Adrenal gland (tissue), 12 donors: ENCODE results near the gene TUT4. TPM values are rescaled to one million over a fixed set of nuclear protein-coding genes. Genes with fewer than 3 reads are reported as not detected.

Experiments used
- DNase-seq, 7 donors: peaks; one replicate each; pipeline ENCODE4 v3.0.0-alpha.2; 2019 to 2020
- H3K27ac ChIP-seq, 5 donors: fragments of 200-600 bp; sonication (generic) in 4 of 5; 1 replicate in 3 of 5; 2 replicates in 2 of 5; pipeline versions ENCODE4 v1.5.1 to v1.8.0; 2016 to 2020; ENCODE audit warnings: mild to moderate bottlenecking in 1 of 5
- H3K27me3 ChIP-seq: fragments of 200-600 bp; 2 replicates; pipeline ENCODE4 v1.8.0; 2021
- H3K36me3 ChIP-seq, 2 donors: fragments of 200-600 bp; replicated peaks in 1 of 2; 1 replicate in 1 of 2; 2 replicates in 1 of 2; pipeline versions ENCODE4 v1.5.1 to v1.8.0; 2018 to 2022
- H3K4me1 ChIP-seq, 2 donors: fragments of 200-600 bp; replicated peaks in 1 of 2; 1 replicate in 1 of 2; 2 replicates in 1 of 2; pipeline versions ENCODE4 v1.5.1 to v1.8.0; 2018 to 2021
- H3K4me3 ChIP-seq, 4 donors: fragments of 200-600 bp; sonication (generic) in 3 of 4; one replicate each; pipeline ENCODE4 v1.5.1; 2016 to 2018
- H3K9me3 ChIP-seq, 3 donors: fragments of 200-600 bp; sonication (generic) in 1 of 3; replicated peaks in 1 of 3; 1 replicate in 2 of 3; 2 replicates in 1 of 3; pipeline versions ENCODE4 v1.5.1 to v1.8.0; 2016 to 2021
- CTCF ChIP-seq, 6 experiments: fragments of 450-650 bp in 4 of 6; fragments of 200-600 bp in 2 of 6; sonication (generic) in 1 of 6; IDR thresholded peaks; 1 replicate in 5 of 6; 2 replicates in 1 of 6; pipeline versions ENCODE4 v1.5.1 to v1.8.0; 2016 to 2021; ENCODE audit warnings: antibody characterized with exemption in 6 of 6, mild to moderate bottlenecking in 2 of 6, moderate library complexity in 1 of 6
- POLR2A ChIP-seq, 2 donors: fragments of 450-650 bp; IDR thresholded peaks; one replicate each; pipeline ENCODE4 v1.6.1; 2017; ENCODE audit warnings: antibody characterized with exemption in 2 of 2, mild to moderate bottlenecking in 2 of 2, moderate library complexity in 1 of 2
- WGBS, 4 donors: extraction: QIAGEN DNeasy Blood & Tissue Kit in 2 of 4; methylation state at CpG; one replicate each; pipeline versions ENCODE4 v1.1.5 to v1.1.7; 2013 to 2017; 5-methylcytosine and 5-hydroxymethylcytosine counted together
- intact Hi-C, 2 donors: fragments of 100-400 bp; cut with DNase I; formaldehyde crosslinking; loops; one replicate each; pipeline versions ENCODE4 v1.14.1 to v1.15.0; 2022 to 2023
- polyA plus RNA-seq, 3 donors: library from polyadenylated mRNA; stranded (reverse); fragments of 200-250 nt in 2 of 3; fragments of 350-450 nt in 1 of 3; fragmentation: Illumina TruSeq in 1 of 3; extraction: RNeasy Lipid Tissue Mini Kit (QIAGEN cat#74804) in 1 of 3; gene quantifications; one replicate each; pipeline ENCODE4 v1.2.3, GENCODE V29; 2013 to 2014
- total RNA-seq, 9 donors: library from RNA; depleted of rRNA in 4 of 9; stranded (reverse); fragments of >200 nt in 4 of 9; fragments of 120-200 nt in 1 of 9; fragmentation: NEBNext Ultra II Directional in 1 of 9; extraction: Animal tissue kit (Norgen Biotek cat#: 25700) in 1 of 9; gene quantifications; one replicate each; pipeline versions ENCODE4 v1.1.0 to v1.2.4, GENCODE V29; 2013 to 2023
- donor health status: healthy with polysubstance abuse.
- donor health status: Bipolar disorder and iron deficiency.
- donor health status: DM: yes; HTN: yes; CAD: no.
- donor health status: DM: no; HTN: no; CAD: no.
- donor health status: DM: no; HTN: no; CAD: no.
- donor health status: DM: yes; HTN: yes; CAD: no.

Gene TUT4
- total and polyA plus RNA-seq, 12 donors, result 29.7 to 80.9 (median 66.1) TPM

- Histone ChIP-seq H3K36me3 (peaks cover 0 to 34% of the 10 kb centered on the region in 2 donors), H3K9me3 (no peaks in the 10 kb centered on the region), H3K4me1 (no peaks in the 10 kb centered on the region), H3K27ac (no peak overlapping the region), H3K27me3 (no peaks in the 10 kb centered on the region), H3K4me3 (no peak overlapping the region)
- no peak for DNase-seq
- 95 to 100% (median 98%) methylated on average over 1 of the region's 1 CpG for WGBS, 4 donors
- intact Hi-C loops, result loop anchor here in 1 of 2 donors (10.0 kb wide), 1 partner anchor 249 kb away; no protein-coding TSS in a partner anchor
- TF ChIP-seq POLR2A (IDR thresholded peaks at IDR 0.05) (no peak), CTCF (IDR thresholded peaks at IDR 0.05) (no peak)
These were observed 117.2 kb downstream of the TUT4 start for GRCh38 chr1:52435650-52436049.

GRCh38 chr1:52435211-52435610, 117.7 kb downstream of the TUT4 start:
- no peak for DNase-seq
- H3K4me1 ChIP-seq, result no peaks in the 10 kb centered on the region
- no peak overlapping the region for H3K27ac ChIP-seq
- H3K4me3 ChIP-seq, result no peak overlapping the region
- no peaks in the 10 kb centered on the region for H3K9me3 ChIP-seq
- H3K27me3 ChIP-seq, result no peaks in the 10 kb centered on the region
- intact Hi-C loops, result loop anchor here in 1 of 2 donors (10.0 kb wide), 1 partner anchor 250 kb away; no protein-coding TSS in a partner anchor
- H3K36me3 ChIP-seq, result peaks cover 0 to 38% of the 10 kb centered on the region in 2 donors
- TF ChIP-seq CTCF (IDR thresholded peaks at IDR 0.05), result no peak
- no peak for TF ChIP-seq POLR2A (IDR thresholded peaks at IDR 0.05)
- 95 to 100% (median 99%) methylated on average over 1 of the region's 1 CpG for WGBS, 4 donors

GRCh38 chr1:52432807-52433206, 120.1 kb downstream of the TUT4 start:
- intact Hi-C loops, result loop anchor here in 1 of 2 donors (10.0 kb wide), 1 partner anchor 252 kb away; no protein-coding TSS in a partner anchor
- Histone ChIP-seq H3K27me3 (no peaks in the 10 kb centered on the region), H3K36me3 (peaks cover 0 to 43% of the 10 kb centered on the region in 2 donors), H3K4me1 (no peaks in the 10 kb centered on the region), H3K4me3 (no peak overlapping the region), H3K27ac (no peak overlapping the region), H3K9me3 (no peaks in the 10 kb centered on the region)
- no peak for DNase-seq
- WGBS, 4 donors, result 95 to 97% (median 96%) methylated on average over 8 of the region's 8 CpGs
- TF ChIP-seq CTCF (IDR thresholded peaks at IDR 0.05) (no peak), POLR2A (IDR thresholded peaks at IDR 0.05) (no peak)

- DNase-seq, result no peak
- no peak overlapping the region for H3K4me3 ChIP-seq
- H3K27me3 ChIP-seq, result no peaks in the 10 kb centered on the region
- intact Hi-C loops, result no loop called here
- no peaks in the 10 kb centered on the region for H3K9me3 ChIP-seq
- WGBS, 4 donors, result 89 to 96% (median 92%) methylated on average over 1 of the region's 1 CpG
- H3K27ac ChIP-seq, result no peak overlapping the region
- H3K4me1 ChIP-seq, result no peaks in the 10 kb centered on the region
- TF ChIP-seq CTCF (IDR thresholded peaks at IDR 0.05) (no peak), POLR2A (IDR thresholded peaks at IDR 0.05) (no peak)
- H3K36me3 ChIP-seq, result peaks cover 0 to 45% of the 10 kb centered on the region in 2 donors
These were observed 125.7 kb downstream of the TUT4 start for GRCh38 chr1:52427152-52427551.
